Activated CD4-positive, alpha-beta T cell treated with anti-CD3 and anti-CD28 coated beads for 4 hours (primary cell): Measurements from ENCODE around the gene IKZF1.

Experiments used
- DNase-seq, 2 donors: peaks; one replicate each; pipeline ENCODE4 v3.0.0-alpha.2; 2020

The IKZF1 gene

DNA sequence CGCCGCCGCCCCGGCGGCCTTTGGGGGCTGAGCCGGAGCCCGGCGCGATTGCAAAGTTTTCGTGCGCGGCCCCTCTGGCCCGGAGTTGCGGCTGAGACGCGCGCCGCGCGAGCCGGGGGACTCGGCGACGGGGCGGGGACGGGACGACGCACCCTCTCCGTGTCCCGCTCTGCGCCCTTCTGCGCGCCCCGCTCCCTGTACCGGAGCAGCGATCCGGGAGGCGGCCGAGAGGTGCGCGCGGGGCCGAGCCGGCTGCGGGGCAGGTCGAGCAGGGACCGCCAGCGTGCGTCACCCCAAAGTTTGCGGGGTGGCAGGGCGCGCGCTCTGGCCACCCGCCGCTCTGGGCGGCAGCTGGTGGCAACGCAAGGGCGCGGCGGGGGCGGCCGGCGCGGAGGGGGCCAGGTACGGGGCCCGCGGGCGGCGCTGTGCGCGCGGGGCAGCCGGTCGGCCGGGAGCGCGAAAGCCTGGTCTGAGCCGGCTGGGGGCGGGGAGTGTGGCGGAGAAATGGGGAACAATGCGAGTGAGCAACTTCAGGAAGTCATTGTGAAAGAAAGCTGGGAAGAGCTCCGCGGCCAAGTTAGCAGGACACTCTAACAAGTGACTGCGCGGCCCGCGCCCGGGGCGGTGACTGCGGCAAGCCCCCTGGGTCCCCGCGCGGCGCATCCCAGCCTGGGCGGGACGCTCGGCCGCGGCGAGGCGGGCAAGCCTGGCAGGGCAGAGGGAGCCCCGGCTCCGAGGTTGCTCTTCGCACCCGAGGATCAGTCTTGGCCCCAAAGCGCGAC is at the start of gene IKZF1:
IKZF1 (plus strand) TSS at position 588 of the 782 bp plus-strand sequence. CDS start 14,346 bp downstream, outside the sequence.
- DNase-seq = peak in 1 of 2 donors; percentile 67

DNA sequence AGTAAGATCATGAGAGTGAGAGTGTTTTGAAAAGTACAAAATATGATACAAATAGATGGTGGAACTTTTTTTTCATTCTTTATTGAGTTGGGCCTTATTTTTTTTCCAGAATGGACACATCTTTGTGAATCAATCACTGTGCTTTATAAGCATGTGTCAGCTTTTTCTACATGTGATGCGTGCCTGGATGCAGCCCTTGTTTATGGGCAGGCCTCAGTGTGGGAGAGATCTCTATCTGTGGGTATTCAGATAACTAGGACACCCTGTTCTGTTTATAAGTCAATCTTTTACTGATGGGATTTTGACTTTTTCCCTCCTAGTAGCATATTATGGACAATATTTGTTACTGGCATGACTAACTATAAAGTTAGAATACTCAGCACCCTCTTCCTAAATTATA is 42.9 kb upstream of the IKZF1 start:
- DNase-seq = no peak

DNA sequence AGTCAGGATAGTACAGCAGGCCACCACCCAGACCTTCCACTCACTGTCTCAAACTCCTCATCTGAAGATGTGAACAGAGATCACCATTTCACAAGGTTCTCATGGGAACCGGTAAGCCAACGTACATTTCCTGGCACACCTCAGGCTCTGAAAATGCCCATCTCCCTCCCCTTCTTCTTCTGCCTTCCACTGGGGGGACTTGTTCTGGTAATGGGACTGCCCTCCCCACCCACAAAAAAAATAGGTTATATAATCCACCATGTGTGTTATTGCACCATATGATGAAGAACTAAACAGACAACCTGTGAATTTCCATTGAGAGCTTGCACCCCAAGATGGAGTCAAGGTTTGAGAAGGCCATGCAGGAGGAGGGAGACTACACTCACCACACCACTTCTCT is 42.1 kb upstream of the IKZF1 start:
- no peak for DNase-seq

DNA sequence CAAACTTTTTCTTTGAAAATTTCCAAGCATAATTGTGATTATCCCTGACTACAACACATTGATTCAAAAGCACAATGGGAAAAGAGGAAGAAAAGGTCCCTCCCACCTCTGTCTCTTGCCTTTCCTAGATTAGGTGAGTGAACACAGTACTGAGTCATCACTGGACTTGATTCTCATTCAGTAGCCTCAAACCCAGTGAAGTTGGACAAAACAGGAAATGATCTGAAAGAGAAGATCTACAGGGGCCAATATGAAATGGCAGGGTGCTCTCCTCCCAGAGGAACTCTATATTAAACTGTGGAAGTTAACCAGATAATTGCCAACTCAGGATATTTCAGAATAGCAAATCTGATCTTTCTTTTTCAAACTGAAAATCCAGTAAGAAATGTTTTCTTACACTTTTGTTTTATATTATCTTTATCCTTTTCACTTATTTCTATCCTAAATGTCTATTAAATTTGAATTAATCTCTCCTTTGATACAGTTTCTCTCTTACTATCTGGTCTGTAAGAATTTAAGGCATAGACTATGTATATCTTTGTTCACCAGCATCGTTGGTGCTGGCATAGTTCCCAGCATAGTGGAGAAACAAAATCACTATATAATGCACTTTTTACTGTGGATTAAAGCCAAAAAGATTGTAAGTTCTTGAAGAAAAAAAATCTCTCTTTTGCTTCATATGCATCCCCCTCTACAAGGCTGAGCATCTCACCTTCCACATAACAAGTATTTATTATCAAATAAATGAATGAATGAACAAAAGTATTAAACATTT is 41.4 kb upstream of the IKZF1 start:
- no peak for DNase-seq

DNA sequence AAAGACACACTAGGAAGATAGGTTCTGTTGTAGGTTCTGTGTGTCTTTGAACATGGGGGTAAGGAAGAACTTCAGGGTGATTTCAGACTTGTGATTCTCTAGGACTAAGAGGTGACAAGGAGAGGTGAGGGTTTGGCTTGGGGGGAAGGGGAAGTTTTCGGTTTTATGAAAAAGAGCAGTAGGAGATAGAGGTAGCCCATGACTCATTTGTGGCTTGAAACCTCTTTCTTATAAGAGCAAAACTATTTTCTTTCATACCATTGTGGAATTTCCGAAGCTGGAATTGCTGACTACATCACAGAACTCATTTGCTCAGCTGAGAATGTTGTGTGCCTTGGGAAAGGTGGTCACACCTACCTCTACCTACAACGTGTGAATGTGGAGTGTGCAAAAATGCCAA is 39.6 kb upstream of the IKZF1 start:
- DNase-seq = peak; percentile 50 to 63

DNA sequence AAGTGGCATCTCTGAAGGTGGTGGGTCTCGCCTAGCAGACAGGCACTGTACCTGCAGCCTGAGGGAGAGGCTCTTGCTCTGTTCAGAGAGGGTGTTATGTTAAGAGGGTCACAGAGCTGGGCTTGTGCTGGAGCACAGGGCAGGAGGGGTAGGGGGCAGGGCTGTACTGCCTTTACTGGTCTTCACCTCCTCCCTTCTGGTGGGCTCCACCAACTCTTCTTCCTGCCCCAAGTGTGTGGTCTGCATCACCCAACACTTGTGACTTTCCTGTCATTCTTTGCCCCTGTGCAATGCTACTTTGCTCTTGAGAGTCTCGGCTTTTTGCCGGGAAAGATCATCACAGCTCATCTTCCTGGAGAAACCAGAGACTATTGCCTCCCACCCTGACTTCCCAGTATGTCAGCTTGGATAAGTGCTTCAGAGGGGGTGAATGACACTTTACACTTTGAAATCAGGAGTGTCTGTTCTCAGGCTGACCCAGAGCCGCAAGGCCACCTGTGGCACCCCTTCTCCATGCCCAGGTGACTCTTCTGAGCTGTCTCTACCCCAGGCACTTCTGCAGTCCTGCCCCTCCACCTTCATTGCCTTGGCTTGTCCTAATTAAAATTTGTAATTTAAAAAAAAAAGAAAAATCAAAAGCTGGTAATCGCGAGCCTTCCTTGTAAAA is 38.4 kb upstream of the IKZF1 start:
- DNase-seq = peak in 1 of 2 donors; percentile 14

DNA sequence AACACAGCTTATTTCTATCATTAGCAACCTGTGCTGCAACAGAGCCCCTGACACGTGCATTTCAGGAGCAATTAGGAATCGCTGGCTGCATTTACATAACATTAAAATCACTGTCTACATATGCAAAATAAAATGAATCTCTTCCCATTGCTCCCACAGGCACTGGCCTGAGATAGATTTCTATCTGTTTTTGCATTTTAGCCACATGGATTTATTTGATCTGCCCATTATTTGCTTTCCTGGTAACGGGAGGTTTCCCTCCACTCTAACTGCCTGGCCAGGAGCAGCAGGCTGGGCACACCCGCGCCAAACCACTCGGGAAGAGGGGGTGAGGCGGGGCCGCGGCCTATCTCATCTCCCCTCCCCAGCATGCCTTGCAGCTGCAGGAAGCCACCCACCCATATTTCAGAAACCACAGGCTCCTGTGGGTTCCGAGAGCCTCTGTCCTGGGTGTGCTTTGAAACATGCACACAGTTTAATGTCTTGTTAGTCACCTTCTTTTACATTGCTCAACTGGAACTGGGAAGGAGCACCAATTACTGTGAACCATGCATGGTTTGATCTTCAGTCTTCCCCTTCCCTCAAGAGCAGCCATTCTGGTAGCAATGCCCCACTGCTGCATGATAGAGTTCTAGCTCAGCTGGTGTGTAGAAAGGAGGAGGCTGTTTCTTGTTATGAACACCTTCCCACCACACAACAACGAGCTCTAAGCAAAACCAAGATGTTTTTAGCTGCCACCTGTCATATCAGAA is 37.7 kb upstream of the IKZF1 start:
- peak; percentile 77 to 80 for DNase-seq

DNA sequence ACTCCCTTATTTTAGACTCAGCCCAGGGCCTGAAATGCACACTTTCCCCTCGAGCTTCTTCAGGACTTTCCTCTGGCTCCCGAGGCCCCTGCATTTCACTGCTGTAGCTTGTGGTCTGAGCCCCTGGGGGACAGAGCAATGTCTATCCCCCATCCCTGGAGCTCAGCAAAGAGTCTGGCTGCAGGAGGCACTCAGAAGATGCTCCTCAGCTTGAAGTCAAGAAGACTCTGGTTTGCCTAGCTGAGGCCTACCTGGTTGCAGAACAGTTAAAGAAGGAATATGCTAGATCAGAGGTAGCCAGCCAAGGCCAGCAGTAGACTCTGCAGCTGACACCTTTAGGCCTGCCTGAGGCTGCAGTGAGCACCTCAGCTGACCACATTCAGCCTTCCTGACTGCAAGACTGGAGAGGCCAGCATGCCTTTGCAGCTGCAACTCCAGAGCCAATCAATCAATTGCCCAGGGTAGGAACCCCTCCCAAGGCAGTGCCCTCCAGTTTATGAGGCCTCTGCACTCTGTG is 36.9 kb upstream of the IKZF1 start:
- DNase-seq = no peak

DNA sequence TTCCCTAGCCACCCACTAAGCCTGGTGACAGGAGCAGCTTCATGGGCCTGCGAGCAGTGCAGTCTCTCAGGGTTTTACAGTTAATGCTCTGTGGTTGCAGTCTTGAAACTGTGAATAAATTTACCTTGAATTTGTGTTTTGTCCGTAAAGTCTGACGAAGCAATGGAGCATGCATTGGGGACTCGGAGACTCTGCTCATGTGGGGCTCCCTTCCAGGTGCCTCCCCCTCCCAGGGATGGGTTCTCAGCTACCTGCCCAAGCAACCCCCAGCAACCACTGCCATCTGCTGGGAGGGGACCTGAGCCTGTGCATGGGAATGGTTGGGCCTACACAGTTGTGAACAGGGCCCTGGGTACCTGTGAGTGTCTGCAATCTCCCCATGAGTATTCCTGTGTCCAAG is 36.3 kb upstream of the IKZF1 start:
- DNase-seq = no peak

DNA sequence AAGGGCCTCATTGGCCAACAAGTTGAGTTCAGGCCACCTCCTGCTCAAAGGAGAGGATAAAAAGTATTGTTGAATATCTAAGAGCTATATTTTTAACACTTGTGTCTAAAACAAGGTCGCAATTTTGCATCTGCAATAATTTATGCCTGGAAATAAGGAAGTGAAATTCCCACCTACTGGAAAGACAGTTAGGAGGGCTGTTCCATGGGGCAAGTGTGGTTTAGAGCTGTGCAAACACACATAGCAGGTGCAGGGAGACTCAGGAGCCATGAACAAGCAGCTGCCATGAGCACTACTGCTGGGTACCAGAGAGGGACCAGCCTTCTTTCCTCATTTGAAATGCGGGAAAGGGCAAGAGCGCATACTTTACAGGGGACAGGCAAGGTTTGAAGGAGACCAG is 35.5 kb upstream of the IKZF1 start:
- DNase-seq = no peak

DNA sequence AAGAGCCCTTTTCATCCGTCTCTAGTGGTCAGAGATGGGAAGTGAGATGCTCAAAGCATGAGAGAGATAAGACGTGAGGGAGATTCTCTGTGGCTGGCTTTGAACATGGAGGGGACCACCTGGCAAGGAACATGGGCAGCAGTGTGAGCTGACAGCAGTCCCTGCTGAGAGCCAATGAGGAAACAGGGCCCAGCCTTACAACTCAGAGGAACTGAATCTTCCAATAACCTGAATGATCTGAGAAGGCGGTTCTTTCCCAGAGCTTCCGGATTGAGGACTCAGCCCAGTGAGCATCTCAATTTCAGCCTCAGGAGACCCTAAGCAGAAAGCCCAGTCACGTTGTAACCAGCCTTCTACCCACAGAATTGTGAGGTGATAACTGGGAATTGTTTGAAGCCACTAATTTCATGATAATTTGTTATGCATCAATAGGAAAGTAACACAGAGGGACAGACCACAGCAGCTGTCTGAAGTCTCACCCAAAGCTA is 33.9 kb upstream of the IKZF1 start:
- DNase-seq = no peak

DNA sequence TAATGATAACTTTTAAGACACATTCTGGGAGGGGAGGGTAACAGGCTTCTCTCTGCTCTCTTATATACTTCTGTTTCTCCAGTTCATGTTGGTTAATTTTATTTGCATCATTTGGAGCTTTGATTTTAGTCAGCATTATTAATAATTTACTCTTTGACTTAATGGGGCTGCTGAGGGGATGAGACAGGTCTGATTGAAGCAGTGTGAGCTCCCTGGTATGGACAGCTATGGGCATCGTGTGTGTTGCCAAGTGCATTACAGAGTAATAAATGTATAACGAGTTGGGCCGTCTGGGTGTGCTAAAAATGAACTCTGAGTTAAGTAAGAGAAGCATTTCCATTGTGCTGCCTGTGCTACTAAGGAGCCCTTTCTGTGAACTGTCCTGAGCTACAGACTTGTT is 31.7 kb upstream of the IKZF1 start:
- DNase-seq = no peak

DNA sequence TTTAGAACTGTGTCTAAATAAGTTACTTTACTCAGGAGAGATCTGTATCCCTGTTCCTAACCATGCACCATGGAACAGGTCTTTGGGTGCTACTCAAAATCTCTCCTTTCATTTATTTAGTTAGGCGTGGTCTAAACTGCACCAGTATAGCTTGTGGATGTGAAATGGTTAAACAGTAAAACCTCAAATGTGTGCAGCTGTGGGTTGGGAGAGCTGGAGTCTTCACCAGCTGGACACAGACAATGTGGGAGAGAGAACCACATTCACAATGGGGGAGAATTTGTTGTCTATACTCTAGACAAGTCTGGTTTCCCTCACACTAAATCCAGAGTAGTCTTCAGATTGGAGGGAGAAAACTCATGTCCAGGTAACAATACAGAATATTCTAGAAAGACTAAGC is 31.2 kb upstream of the IKZF1 start:
- DNase-seq = no peak

DNA sequence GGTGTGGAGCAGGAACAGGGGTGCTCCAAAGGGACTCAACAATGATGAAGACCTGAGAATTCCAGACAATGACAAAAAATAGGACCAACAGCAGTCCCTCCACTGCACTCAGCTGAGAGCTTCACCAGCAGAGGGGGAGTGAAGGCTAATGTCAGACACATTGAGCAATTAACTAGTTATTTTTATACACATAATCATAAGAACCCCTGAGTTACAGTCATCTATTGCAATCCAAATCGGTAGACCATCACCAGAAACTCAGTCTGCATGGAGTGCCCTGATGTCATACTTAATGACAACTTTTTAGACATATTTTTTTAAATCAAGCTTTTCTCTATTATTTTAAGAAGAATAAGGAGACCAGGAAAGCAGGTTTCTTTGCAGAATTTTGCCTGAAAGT is 30.6 kb upstream of the IKZF1 start:
- no peak for DNase-seq

DNA sequence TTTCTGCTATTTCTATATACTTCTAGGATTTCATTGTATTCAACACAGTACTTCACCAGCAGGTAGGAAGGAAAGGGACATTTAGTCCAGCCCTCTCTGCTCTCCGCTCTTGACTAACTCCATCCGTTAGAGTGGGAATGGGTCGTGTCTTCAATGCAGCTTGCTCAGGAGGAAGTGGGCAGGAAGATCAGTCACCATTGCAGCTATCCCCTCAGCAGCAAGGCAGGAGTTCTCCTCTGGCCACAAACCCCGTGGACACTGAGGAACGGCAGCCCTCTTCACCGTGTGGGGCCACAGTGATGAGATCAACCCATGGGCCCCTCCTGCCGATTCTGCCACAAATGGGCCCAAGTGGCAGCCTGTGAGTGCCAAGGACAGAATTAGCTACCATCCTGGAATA is 30.2 kb upstream of the IKZF1 start:
- no peak for DNase-seq

DNA sequence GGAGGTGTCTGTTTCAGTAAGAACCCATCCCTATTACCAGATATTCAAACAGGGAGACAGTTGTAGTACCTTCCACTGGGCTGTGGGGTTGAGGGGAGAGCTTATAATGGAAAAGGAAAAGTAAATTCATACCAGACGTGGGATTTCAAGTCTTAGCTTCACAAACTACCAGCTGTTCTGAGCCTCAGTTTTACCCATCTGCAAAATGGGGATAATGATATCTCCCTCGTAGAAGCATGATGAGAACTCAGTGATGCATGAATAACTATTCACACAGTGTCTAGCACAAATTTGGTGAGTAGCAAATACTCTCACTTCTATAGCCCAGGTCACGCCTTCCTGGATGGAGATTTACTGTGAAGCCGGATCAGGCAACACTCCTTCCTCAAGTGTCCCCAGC is 29.1 kb upstream of the IKZF1 start:
- no peak for DNase-seq

DNA sequence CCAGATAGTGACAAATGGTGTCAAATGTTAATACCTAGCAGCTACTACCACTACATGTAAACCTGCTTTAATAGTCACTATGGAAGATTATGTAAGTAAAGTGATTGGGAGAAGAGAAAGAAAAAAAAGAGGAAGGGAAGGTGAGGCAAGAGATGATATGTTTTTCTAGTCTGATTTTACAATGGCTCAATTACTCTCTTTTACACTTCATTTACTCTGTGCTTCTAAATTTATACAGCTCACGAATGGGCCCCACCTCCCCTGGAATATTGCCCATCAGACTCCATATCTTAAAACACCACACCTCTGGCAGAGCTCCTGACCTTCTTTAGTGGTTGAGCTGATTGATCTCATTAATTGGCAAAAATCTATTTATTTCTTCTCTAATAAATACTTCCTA is 28.0 kb upstream of the IKZF1 start:
- DNase-seq = no peak

DNA sequence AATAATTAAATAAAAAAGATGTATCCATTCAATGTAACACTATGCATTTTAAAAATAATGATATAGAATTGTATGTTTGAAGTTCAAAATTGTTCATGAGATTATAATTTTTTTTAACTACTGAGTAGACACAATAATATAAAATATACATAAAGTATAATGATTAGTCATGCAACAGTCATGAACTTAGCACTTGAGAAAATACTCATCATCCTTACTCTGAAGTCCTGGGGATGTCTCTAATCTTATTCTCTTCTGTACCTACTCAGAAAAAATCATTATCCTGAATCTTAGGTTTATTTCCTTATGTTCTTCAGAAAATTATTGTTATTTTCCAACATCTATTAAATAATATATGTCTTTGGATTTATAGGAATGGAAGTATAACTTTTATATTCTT is 26.4 kb upstream of the IKZF1 start:
- no peak for DNase-seq

DNA sequence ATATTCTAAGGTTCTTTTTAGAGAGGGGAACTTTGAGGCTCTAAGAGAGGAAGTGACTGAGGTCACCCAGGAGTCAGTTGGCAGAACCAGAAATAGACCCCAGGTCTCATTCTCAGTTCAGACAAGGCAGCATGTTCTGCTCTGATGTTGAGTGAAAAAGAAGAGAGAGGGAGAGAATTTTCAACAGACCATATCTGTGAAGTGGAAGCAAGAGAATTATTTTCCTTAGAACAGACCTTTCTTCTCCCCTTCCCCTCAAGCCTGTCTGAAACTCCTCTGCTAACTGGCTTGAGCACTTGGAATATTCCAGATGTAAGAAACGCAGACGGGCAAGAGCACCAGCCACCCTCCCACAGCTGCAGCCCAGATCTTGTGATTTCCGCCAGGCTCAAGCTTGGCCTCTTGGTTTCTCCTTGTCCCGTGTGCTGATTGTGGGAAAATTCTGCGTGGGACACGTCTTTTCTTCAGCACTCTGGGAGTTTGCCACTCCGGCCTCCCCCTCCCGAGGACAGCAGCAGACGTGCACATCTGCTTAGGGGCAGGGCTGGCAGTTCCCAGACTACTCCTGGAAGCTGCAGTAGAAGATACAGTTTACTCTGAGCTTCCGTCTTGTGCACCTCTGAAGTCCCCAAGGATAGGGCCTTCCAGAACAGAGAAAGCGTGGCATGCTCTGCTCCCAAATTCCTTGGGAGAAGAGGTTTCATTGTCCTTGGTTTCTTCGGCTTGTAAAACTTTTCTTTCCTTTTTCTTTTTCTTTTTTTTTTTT is 22.7 kb upstream of the IKZF1 start:
- DNase-seq = no peak

DNA sequence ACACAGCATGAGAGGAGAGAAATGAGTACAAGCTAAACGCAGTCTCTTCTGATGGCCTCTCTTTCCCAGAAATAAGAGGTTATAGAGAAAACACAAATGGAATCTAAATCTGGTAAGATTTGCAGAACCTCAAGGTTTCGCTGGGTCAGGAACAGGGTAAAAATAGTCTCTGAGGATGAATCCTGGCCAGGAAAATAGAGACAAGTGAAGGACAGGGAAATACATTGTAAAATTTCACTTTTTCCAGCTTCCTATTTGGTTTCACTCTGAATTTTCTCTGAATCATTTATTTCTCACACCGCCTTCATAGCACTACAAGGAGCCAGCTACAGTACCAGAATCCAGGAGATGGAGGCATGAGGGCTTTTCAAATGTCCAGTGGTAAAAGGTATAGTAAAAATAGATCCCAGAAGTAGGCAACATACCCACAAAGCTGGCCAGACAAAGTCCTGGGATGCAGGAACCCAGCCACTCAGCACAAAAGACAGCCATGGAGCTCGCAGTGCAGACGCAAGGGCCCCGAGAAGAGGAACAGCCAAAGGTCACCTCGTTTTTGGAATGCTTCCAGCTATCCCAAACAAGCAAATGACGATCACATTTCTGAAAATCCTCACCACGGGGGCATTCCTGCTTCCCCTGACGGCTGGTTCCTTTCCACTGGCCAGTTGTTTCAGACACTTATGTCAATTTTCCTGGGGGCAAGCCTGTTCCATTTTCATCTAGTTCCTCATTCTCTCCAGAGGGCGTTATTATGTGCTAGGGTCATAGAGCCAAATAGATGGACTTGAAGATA is 21.5 kb upstream of the IKZF1 start:
- DNase-seq = no peak

DNA sequence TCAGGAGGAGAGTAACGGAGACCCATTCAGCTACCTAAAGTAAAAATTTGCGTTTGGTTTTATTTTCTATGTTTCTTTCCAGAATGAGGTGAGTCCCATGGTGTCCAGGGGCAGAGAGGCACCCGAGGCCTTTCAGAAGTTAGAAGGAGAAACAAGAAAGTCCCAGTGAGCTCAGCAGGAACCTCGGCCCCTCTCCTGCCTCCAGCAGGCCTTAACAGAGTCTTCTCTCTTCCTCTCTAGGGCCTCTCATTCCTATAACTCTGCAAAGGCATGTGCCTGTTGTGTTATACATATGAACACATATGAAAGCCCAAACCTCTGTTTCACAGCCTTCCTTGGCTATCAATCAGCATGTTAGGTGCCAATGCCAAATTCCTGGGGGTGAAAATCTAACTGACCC is 20.8 kb upstream of the IKZF1 start:
- DNase-seq = no peak
